Measurements from ENCODE around the gene CD63.

DNA sequence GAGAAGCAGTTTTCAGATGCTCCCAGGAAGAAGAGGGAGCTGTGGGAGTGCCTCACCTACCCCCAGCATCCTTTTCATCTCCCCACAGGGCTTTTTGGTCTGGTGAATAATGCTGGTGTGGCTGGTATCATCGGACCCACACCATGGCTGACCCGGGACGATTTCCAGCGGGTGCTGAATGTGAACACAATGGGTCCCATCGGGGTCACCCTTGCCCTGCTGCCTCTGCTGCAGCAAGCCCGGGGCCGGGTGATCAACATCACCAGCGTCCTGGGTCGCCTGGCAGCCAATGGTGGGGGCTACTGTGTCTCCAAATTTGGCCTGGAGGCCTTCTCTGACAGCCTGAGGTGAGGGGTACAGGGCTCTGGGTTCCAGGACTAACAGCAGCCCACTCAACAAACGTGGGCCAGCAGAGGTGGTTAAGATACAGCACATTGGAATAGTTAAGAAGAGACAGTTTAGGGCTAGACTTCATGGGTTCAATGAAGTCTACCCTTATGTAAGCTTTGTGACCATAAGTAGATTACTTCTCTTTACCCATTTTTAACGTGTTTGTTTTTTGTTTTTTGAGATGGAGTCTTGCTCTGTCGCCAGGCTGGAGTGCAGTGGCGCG, 7.1 kb downstream of the CD63 start:
- TF ChIP-seq, protein P1, sequence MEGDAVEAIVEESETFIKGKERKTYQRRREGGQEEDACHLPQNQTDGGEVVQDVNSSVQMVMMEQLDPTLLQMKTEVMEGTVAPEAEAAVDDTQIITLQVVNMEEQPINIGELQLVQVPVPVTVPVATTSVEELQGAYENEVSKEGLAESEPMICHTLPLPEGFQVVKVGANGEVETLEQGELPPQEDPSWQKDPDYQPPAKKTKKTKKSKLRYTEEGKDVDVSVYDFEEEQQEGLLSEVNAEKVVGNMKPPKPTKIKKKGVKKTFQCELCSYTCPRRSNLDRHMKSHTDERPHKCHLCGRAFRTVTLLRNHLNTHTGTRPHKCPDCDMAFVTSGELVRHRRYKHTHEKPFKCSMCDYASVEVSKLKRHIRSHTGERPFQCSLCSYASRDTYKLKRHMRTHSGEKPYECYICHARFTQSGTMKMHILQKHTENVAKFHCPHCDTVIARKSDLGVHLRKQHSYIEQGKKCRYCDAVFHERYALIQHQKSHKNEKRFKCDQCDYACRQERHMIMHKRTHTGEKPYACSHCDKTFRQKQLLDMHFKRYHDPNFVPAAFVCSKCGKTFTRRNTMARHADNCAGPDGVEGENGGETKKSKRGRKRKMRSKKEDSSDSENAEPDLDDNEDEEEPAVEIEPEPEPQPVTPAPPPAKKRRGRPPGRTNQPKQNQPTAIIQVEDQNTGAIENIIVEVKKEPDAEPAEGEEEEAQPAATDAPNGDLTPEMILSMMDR (conservative IDR thresholded peaks at IDR 0.05; ENCODE audit: low read length), result no peak
- TF ChIP-seq EZH2phosphoT487 (IDR thresholded peaks at IDR 0.05; ENCODE audit: borderline replicate concordance), result no peak
